ENCODE results near the gene ACADVL. TPM values are rescaled to one million over a fixed set of nuclear protein-coding genes. Genes with fewer than 3 reads are reported as not detected.
"Not testable (repeated sequence)": the region's sequence is repeated elsewhere in the genome, so short reads cannot be mapped to it uniquely, and the experiment has no call there.

ACADVL gene
- total and polyA plus RNA-seq, 12 donors, result 807 to 4,806 (median 1,322) TPM

GRCh38 chr17:7179317-7180254 is 40.2 kb upstream of the ACADVL start, which contains the start of gene ASGR1:
Gene ASGR1 (minus strand): TSS chr17:7179370. CDS start chr17:7178563, 807 bp downstream.
- no peak for TF ChIP-seq CTCF (IDR thresholded peaks at IDR 0.05)
- H3K27ac ChIP-seq, result no peak within 1 kb of the TSS
- DNase-seq, result no peak
- peaks cover 0 to 22% (median 16%) of the 10 kb centered on the region in 9 donors for H3K4me1 ChIP-seq
- no peaks in the 10 kb centered on the region for H3K9me3 ChIP-seq
- peak within 1 kb of the TSS in 3 of 10 donors; percentile 39 to 56 (median 54) for H3K4me3 ChIP-seq
- 56 to 62% methylated on average over 20 of the region's 20 CpGs for whole genome bisulfite sequencing, 2 donors
- intact Hi-C loops (cut with DNase I), result loop anchor here in 5 of 10 donors (5.0 to 10.0 kb wide), 3 partner anchors 42 to 265 kb away; no protein-coding TSS in a partner anchor
- no peaks in the 10 kb centered on the region for H3K36me3 ChIP-seq
- no peak for ATAC-seq
- peaks cover 0 to 36% (median 24%) of the 10 kb centered on the region in 7 donors for H3K27me3 ChIP-seq

- WGBS, 2 donors, result 95 to 96% methylated on average over 2 of the region's 2 CpGs
- H3K27ac ChIP-seq; H3K4me3 ChIP-seq; ATAC-seq; H3K36me3 ChIP-seq; DNase-seq; intact Hi-C loops (cut with DNase I); H3K9me3 ChIP-seq: not testable (repeated sequence)
- H3K27me3 ChIP-seq, result peaks cover 0 to 20% (median 10%) of the 10 kb centered on the region in 7 donors
- peaks cover 0 to 15% (median 12%) of the 10 kb centered on the region in 9 donors for H3K4me1 ChIP-seq
Measured at GRCh38 chr17:7182101-7182500, 37.6 kb upstream of the ACADVL start.

GRCh38 chr17:7183433-7184090 is 36.2 kb upstream of the ACADVL start:
- Histone ChIP-seq H3K4me1 (peaks cover 0 to 4% (median 0%) of the 10 kb centered on the region in 9 donors), H3K36me3 (no peaks in the 10 kb centered on the region), H3K27me3 (peaks cover 0 to 6% (median 0%) of the 10 kb centered on the region in 7 donors), H3K27ac (no peak overlapping the region), H3K9me3 (no peaks in the 10 kb centered on the region), H3K4me3 (no peak overlapping the region)
- 87 to 90% methylated on average over 7 of the region's 7 CpGs for WGBS, 2 donors
- DNase-seq, result no peak
- intact Hi-C loops (cut with DNase I), result no loop called here
- no peak for TF ChIP-seq CTCF (IDR thresholded peaks at IDR 0.05)
- no peak for ATAC-seq

GRCh38 chr17:7184091-7184488 is 35.6 kb upstream of the ACADVL start:
- intact Hi-C loops (cut with DNase I), result no loop called here
- TF ChIP-seq CTCF (IDR thresholded peaks at IDR 0.05), result no peak
- no peak overlapping the region for H3K27ac ChIP-seq
- no peaks in the 10 kb centered on the region for H3K9me3 ChIP-seq
- ATAC-seq, result peak in 3 of 8 donors; percentile 25 to 63 (median 34)
- no peak for DNase-seq
- peaks cover 0 to under 1% (median 0%) of the 10 kb centered on the region in 7 donors for H3K27me3 ChIP-seq
- H3K4me3 ChIP-seq, result no peak overlapping the region
- 76 to 79% methylated on average over 14 of the region's 14 CpGs for WGBS, 2 donors
- H3K36me3 ChIP-seq, result no peaks in the 10 kb centered on the region
- peaks cover 0 to 4% (median 0%) of the 10 kb centered on the region in 9 donors for H3K4me1 ChIP-seq
